Glomerular visceral epithelial cell (primary cell): ENCODE results near the gene POTEC.
A peak's percentile ranks its signal among the peaks of the same experiment; 100 is the strongest.
"Not testable (repeated sequence)": the region's sequence is repeated elsewhere in the genome, so short reads cannot be mapped to it uniquely, and the experiment has no call there.

Experiments
- DNase-seq: peaks from one replicate; pipeline ENCODE4 v3.0.0-alpha.2; 2016; ENCODE audit errors: extremely low spot score

The POTEC gene

DNA sequence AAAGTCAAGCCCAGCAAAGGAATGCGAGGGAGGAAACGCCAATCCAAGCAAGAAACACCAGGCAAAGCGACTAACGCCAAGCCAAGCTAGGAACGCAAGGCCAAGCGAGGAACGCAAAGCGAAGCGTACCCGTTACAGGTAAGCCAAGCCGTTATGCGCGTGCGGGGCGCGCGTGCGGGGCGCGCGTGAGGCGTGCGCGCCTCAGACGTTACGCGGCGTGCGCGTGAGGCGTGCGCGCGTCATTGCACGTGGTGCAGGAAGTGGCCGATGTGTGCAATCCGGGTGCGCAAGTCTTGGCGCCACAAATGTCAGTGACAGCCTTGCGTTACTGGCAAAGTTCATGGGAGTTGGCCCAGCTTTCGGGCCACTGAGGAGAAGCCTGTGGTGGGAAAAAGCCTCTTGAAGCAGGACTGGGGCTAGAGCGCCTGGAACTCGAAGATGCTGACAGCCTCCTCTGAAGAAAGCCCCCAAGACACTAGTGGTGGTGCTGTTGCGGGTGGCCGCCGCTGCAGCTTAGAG, at the start of gene POTEC:
TSS of gene POTEC (minus strand) at position 155 of the 519 bp plus-strand sequence. CDS start 454 bp downstream, outside the sequence.
- DNase-seq: not testable (repeated sequence)

DNA sequence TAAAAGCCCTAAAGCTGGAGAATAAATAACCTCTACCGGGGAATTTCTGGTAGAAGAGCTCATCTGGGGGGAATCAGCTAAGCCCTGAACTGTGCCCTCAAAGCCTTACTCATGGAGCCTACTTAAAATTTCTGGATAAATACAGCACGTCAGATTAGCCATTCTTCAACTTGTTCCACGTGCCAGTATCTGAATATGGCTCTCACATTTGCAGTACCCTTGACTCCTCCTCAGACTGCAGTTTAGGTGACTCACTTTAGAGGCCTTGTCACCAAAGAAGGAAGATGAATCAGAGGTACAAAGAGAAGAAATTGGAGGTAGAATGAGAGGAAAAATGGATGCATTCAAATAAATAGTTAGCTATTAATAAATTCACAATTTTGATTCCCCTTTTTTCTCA, 34.6 kb upstream of the POTEC start:
- DNase-seq: peak; percentile 36

DNA sequence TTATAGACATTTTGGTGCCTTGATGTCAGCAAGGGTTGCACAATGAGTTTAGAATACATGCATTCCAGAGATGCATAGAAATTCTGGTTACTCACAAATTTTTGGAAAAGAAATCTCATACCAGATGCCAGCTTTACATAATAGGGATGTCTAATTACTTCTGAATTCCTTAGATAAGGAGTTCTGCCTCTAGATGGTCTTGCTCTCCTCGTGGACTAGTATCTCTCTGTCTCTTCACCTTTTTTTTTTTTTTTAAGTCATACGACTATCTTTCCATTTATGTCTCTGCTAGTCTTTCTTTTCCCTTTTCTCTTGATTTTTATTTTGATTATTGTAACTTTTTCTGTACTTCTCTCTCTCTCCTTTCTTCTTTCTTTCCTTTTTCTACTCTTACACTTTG, 16.1 kb upstream of the POTEC start:
- DNase-seq: not testable (repeated sequence)

DNA sequence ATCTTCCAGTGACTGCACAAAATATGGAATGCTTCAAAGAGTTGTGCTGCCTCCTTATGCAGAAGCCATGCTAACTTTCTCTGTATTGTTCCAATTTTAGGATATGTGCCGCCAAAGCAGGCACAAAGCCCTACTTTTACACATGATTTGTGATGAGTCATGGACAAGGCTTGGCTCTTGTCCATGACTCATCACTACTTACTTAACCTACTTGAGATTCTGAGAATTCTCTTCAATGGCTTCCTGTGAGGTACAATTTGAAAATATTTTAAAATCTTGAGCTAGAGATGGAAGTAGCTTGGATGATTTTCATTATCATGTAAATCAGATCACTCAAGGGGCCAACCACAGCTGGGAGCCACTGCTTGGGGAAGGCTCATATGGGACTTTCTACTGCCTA, 11.7 kb downstream of the POTEC start:
- peak; percentile 53 for DNase-seq

DNA sequence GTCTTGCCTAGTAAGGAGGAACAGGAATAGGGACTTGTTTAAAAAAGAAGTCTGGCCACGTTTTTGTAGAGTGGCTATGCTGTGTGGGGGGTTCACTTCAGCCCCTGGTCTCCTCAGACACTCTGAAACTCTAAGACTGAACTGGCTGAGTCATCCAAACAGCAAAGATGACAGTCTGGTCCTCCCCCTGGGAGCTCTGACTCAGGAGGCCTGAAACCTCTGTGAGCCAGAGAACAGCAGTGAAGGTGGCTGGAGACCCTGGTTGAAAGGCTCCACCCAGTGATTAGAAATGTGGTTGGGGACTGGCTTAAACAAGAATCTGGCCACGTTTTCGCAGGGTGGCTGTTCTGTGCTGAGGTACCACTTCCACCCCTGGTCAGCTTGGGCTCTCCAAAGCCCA, 32.7 kb downstream of the POTEC start:
- DNase-seq: peak; percentile 53

DNA sequence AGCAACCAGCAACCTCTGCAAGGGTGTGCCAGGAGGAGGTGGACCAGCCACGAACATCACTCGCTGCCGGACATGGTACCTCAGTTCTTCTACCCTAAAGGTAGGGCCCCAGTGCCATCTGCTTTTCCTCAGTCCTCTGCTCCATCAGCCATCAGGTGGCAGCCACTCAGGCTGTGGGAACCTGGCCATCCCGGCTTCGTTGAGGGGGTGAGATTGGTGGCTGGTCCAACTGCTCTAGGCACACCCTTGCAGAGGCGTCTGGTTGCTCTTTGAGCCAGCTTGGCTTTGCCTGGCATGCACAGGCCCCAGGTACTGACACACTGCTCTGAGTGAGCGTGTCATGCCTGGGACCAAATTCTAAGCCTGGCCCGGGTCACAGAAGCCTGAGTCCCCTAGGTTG, 39.7 kb downstream of the POTEC start:
- DNase-seq: not testable (repeated sequence)

DNA sequence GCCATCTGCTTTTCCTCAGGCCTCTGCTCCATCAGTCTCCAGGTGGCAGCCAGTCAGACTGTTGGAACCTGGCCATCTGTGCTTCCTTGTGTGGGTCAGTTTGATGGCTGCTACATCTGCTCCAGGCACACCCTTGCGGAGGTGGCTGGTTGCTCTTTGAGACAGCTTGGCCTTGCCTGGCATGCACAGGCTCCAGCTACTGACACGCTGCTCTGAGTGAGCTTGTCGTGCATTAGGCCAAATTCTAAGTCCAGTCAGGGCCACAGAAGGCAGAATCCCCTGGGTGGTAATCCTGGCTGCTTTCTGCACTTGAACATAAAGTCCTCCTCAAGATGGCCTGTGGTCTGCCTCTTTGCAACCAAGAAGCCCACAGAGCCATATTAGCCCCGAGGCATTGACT, 41.5 kb downstream of the POTEC start:
- not testable (repeated sequence) for DNase-seq

DNA sequence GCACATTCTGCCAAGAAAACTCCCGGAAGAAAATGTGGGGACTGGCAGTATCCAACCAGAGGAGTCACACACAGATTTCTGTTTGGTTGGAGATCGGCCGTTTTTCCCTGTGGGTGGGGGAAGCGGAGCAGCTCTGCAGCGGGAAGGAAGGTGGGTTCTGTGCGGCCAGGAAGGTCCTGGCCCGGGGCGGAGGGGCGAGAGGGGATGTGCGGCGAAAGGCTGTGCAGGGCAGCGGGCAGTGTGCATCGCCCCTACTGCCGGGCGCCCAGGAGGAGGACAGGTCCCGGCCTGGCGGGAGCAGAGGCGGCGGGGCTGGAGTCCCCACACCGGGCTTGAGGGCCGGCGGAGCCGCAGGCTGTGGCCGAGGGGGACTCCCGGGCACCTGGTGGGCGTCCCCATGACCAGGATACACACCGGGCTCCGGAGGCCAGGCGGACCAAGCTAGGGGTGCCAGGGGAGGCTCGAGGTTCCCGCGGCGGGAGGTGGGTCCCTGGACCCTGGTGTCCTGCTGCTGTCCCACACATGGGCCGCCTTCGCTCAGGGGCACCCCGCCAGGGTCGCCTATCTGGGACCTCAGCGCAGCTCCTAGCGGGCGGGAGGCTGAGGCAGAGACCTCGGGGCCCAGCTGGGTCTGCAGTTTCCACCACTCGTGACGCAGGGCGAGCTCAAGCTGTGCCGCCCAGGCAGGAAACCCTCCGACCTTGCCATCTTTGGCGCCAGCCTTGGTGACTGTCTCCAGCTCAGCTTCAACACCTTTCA, 54.0 kb downstream of the POTEC start:
- not testable (repeated sequence) for DNase-seq

DNA sequence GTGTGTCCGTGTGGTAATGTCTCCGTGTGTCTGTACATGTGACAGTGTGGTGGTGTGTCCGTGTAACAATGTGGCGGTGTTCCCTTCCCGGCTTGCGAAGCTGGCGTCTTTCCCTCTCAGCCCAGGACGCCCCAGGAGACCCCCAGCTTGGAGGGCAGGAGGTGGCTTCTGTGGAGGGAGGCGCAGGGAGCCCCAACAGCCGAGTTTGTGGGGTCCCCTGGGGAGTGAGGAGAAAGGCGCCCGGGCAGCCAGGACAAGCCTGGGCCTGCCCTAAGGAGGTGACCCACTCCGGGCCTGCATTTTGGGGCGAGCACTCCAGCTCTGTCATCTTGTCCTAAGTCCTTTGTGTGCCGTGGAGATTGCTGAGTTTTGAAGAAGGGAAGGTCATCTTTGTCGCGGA, 54.6 kb downstream of the POTEC start:
- not testable (repeated sequence) for DNase-seq

DNA sequence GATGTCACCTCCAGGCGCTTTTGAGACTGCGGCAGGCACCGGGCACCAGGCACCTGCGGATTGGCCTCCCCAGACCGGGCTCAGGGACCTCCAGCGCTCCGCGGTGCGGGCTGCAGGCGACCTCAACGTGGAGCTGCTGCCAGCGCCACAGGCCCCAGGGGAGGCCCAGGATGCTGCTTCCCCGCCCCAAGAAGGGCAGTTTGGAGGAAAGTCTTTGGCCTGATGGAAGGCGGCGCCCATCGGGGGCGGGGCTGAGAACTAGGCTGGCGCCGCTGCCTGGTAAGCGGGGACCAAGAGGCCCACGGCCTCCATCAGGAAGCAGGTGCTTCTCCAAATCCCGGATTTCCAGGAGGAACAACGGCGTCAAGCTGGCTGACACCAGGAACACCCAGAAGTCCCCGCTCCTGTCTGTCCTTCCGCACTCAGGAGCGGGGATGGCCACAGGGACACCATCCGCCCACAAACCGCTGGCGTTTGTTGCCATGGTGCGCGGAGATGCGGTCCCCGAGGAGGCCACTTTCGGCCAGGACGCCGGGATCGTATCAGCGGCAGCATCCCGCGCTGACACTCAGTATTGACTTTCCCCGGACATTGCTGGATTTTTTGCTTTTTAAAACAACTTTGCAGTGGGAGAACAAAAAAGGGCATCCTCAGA, 56.3 kb downstream of the POTEC start:
- DNase-seq: not testable (repeated sequence)

DNA sequence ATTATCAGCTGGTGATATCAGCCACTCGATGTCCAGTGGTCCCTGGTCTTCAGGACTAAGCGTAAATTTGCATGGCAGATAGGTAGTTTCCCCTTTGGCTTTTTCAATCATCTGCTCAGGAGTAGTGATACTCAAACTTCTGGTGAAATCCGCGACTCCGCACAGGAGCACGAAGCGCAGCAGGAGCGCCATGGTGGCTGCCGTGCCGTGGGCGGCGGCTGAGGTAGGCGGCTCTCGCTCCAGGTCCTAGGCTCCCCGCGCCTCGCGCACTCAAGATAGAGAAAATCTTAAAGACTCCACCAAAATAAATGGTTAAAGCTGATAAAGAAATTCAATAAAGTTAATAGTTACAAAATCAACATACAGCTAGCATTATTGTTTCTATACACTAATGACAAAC, 64.3 kb downstream of the POTEC start:
- DNase-seq: not testable (repeated sequence)

DNA sequence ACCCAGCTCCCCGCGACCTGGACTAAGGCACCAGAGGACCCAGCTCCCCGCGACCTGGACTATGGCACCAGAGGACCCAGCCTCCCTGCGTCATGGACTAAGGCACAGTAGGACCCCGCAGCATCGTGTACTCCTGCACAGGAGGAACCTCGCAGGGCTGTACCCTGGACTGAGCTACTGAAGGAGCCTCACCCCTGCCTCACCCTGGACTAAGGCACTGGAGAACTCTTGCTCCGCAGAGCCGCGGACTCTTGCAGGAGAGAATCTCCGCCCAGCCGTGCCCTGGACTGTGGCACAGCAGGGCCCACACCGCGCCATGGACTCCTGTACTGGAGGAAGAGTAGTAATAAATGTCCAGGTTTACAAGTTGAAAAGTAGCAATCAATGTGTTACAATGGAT, 67.9 kb downstream of the POTEC start:
- not testable (repeated sequence) for DNase-seq

DNA sequence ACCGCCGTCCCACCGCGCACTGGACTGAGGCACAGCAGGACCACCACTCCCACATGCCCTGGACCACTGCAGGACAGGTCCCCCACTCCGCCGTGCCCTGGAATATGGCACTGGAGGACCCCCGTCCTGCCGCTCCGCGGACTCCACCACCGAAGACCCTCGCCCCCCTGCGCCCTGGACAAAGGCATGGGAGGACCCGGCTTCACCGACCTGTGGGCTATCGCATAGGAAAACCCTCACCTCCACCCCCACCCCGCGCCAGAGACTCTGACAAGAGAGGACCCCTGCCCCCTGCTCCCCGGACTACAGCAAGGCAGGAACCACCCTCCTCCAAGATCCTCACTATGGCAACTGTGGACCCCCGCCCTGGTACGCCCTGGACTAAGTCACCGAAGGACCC, 68.6 kb downstream of the POTEC start:
- not testable (repeated sequence) for DNase-seq

DNA sequence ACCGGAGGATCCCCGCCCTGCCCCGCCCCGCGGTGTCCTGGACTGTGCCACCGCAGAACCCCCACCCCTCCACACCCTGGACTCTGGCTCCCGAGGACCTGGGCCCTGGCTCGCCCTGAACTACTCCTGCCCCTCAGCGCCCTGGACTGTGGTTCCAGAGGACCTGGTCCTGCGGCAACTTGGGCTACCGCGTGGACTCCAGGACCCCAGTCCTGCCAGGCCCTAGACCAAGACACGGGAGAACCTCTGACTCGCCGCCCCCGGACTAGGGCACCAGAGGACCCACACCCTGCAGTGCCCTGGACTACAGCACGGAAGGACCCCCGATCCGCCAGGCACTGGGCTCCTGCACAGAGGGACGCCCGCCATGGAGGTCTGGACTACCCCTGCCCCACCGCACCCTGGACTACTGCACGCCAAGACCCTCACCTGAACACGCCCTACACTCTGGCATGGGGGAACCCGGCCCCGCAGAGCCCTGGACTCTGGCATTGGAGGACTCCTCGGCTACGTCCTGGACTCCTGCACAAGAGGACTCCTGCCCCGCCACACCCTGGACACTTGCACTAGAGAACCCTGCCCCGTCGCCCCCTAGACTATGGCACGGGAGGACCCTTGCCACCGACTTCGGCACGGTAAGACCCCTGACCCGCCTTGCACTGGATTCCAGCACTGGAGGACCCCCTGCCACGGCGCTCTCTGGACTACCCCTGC, 69.2 kb downstream of the POTEC start:
- DNase-seq: not testable (repeated sequence)

DNA sequence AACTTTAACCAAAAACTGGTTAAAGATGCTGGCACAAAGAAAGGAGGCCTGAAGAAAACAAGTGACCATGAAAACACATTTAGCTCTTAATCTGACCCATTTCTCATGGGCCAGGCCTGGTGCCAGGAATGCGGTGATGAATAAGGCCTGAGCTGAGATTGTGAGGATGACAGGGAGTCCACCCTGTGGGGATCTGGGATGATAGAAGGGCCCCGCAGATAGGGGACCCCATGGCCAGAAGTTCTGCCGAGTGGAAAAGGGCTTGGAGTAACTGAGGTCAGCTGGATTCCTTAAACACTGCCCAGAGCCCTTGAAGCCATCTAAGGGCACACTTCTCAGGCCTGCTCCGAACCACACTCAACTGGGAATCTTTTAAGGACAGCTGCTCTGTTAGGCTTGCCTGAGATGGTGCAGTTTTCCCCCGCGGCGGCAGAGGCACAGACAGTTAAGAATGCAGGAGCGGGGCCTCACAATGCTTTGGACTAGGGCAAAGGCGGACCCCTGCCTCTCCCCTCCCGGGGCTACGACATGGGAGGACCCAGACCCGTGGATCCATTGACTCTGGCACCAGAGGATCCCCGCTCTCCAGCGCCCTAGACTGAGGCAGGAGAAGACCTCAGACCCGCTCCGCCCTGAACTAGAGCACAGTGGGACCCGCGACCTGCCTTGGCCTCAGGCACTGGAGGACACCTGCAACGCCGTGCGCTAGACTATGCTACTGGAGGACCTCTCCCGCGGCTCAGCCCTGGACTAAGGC, 70.0 kb downstream of the POTEC start:
- not testable (repeated sequence) for DNase-seq

DNA sequence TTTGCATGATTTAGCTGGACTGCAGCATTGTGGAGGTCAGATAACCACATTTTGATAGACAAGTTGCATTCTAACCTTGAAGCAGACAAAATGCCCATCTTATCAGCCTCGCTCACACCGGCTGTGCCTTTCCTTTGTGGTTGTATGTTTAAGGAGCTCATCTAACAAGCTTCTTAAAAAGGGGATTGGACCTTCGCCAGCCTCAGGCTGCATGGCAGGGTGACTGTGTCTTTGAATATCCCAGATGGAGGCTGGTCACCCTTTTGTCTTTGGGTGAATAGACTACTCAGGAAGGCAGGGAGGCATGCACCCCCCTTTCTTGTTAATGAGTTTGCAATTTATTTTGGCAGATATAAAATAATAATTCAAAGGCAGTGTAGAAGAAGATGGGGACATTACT, 72.1 kb downstream of the POTEC start:
- peak; percentile 6 for DNase-seq

DNA sequence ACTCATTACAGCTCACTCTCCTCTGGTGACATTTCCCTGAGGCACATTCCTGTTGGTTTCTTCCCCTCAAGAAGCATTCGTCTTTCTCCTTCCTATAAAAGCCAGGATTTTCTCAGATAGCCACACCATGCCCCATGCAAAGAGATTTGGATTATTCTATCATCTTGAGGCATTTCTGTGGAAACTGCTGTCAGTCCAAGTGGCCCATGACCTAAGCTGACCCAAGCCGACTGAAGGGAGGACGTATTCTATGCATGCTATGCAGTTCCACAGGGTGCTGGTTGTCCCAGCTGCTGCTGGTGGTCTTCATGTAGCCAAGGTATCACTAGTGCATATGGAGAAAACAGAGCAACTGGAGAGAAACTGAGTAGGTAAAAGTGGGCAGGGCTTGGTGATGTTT, 73.0 kb downstream of the POTEC start:
- DNase-seq: peak; percentile 61

DNA sequence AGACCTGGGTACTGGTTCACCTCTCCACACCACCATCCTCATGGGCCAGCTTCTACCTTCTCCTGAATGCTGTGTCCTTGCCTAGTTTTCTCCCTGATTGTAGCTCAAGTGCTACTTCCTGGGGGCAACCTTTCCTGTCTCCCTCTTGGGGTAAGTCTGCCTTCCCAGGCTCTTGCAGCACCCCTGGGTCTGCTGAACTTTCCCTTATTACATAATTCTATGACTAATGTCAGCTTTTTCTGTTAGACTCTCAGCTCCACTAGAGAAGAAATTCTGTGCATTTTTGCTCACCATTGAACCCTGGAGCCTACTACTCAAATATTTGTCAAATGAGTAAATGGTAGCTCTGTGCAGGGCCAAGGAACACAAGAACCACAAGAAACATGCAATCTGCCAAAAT, 73.4 kb downstream of the POTEC start:
- DNase-seq: peak; percentile 92

DNA sequence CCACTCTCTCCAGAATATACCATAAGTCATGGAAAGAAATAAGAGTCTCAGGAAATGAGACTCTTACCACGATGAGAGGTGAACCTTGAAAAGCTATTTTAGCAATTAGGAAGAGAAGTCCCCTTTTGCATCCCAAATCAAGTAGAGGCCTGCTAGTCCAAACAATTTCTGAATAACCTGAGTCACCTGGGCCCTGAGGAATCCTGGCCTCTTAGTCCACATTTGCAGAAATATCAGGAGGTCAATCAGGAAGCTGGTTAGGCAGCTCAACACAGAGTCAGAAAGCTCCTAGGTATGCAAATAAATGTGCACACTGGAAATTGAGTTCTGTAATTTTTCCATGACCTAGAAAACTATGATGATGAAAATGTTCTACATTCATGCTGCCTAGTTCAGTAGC, 77.4 kb downstream of the POTEC start:
- DNase-seq: not testable (repeated sequence)
